Activated T-helper 1 cell treated with Interleukin-2 at 50 U/mL for 16 hours (primary cell): ENCODE measurements around the gene NPR2.

Experiments used
- DNase-seq: peaks from one replicate; pipeline ENCODE4 v3.0.0-alpha.2; 2020; ENCODE audit warnings: low read depth

Gene NPR2

DNA sequence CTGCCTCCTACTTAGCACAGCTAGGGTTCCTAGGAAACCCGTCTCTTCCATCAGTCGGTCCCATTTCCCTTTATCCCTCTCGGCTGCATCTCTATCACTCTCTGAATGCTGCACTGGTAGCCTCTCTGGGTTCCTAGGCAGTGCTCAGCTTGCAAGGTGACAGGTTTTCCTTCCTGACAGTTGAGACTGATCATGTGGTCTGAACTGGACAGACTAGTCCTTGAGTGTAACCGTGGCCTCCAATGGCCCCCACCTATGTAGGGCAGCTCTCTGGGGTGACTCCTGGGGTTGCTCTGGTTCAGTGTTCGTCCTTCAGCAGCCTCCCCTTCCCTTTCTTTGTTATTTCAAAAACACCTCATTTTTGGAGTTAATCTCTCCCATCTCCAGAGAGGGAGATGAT lies 41.4 kb downstream of the NPR2 start:
- no peak for DNase-seq

DNA sequence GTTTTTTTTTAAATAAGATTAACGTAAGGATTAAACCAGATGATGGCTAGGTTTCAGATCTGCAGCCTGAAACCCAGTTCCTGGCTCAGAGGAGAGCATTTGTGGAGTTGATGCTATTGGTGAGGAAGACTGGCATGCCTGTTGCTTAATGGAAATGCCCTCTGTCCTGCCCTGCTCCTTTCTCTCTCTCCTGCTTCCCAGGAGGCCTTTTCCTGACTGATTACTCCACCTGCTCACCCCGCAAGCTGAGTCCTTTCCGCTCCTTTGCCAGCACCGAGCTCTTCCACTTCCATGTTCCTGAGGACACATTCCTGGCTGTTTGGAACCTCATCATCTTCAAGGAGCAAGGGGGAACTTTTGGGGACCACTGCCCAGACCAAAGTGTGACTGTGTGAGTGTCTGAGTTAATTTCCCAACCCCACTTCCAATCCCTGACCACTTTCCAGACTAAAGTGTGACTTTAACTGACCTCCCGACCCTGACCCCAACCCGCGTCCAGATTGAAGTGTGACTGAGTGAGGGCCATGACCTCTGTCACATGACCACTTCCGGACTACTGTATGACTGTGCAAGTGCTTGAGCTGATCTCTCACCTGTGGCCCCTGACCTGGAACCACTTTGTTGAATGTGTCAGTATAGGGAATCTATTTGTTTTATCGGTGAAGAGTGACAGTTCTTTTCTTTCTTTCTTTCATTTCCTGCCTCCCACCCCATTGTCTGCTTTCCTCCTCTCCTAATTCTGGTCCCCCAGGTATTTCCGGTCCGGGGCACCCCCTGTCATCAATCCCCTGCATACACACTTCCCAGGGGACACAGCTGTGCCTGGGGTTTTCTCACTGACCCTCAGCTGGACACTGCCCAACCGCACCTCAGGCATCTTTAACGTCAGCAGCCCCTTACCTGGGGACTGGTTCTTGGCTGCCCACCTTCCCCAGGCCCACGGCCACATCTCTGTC lies 43.1 kb downstream of the NPR2 start:
- no peak for DNase-seq

DNA sequence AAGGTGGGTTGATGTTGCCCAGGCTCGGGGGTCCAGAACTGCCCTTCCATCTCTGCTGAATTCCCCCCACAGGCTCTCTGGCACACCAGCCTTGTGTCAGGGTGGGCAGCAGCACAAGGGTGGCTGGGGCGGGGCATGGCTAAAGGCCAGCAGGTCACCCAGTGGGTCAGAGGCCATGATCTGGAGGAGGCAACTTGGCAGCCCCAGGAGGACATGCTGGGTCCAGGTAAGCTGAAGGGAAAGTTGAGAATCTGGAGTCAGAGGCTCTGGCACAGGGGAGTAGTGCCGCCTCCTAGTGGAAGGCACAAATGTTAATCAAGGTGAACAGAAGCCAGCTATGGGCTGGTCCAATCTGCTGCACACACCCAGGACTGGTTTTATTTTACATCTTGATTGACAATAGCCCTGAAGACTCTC lies 43.8 kb downstream of the NPR2 start:
- no peak for DNase-seq

DNA sequence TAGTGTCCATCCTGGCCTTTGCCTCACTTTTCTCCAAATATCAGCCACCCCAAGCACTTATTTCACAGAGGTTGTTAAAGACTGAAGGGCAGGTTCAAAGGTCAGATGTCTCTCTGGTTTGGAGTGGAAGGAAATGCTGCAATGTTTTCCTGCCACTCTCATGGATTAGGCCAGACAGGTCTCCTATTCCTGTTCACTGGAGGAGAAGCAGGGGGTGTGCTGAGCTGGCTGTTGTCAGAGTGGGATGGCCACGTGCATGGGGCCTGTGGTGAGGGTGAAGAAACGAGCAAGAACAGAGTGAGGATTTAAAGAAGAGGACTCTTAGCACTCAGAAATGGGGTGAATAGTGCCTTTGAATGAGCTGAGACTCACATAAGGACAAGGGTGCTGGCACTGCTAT lies 44.4 kb downstream of the NPR2 start:
- no peak for DNase-seq

DNA sequence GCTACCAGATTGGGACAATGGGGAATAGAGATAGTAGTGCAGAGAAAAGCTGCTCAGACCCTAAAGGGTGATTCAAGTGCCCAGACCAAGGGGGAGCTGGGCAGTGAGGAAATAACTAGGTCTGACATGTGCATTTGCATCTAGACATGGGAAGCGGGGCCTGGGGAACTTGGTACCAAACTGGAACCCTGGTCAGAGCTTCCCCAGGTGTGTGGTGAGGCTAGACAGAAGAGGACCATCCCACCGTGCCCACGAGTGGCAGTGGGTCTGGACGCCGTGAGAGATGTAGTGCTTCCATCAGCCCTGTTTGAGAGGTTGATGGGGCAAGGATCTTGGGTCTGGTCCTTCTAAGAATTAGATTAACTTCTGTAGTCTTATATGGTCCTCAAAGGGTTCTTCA lies 45.2 kb downstream of the NPR2 start:
- no peak for DNase-seq

DNA sequence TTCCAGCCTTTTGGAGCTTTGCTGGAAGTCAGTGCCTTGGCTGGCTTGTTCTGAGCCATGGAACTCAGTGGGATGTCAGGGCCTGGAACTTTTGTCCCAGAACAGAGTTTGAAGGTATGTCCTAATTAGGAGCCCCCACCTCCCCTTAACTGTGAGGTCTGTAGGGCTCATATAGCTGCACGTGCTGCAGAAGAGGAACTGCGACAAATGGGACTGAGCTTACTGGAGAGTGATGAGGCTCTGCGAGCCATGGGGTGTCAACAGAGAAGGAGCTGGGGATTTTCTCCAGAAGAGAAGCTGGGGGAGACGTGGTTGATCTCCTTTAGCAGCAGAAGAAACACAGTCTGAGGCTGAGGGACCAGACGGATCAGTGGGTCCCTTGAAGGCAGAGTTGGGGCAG lies 48.5 kb downstream of the NPR2 start:
- DNase-seq = no peak

DNA sequence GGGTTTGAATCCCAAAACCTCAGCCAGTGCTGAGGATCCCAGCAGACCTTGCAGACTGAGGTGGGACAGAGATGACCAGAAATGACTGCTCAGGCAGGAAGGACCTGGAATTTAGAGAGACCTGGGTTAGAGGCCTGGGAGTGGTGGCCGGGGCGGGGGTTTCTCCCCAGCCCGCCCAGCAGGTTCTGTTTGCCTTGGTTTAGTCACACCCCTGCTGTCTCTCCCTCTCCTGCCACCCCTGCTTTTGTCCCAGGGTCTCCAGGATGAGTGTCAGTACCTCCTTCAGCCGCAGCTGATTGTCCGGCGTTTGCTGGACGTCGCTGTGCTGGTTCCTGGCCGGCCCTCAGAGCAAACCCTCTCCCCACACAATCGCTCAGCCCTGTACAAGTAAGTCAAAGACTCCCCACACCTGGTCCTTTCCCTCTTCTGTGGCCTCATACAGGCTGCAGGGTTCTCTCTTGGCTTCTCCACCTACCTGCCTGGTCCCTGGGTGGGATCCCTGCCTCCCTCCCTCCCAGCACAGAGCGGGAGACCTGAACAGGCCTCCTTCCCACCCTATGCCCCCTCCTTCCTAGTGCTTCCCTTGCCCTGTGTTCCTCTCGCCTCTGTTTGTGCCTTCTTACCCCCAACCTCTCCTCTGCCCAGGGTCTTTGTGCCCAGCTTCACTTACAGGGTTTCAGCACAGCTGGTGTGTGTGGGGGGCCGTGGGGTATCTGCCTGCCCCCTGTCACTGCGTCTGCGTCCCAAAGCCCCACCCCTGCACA lies 49.7 kb downstream of the NPR2 start:
- DNase-seq = no peak

DNA sequence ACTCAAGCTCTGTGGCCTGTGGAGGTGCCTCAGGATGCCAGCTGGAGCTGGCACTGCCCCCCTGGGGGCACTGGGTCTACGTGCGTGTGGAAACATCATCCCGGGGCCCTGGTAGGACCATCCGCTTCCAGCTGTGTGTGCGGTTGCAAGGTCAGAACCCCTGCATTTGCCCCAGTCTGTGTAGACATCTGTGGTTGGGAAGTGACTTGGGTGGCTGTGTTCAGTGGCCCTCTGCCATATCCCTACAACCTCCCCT lies 50.2 kb downstream of the NPR2 start:
- no peak for DNase-seq

DNA sequence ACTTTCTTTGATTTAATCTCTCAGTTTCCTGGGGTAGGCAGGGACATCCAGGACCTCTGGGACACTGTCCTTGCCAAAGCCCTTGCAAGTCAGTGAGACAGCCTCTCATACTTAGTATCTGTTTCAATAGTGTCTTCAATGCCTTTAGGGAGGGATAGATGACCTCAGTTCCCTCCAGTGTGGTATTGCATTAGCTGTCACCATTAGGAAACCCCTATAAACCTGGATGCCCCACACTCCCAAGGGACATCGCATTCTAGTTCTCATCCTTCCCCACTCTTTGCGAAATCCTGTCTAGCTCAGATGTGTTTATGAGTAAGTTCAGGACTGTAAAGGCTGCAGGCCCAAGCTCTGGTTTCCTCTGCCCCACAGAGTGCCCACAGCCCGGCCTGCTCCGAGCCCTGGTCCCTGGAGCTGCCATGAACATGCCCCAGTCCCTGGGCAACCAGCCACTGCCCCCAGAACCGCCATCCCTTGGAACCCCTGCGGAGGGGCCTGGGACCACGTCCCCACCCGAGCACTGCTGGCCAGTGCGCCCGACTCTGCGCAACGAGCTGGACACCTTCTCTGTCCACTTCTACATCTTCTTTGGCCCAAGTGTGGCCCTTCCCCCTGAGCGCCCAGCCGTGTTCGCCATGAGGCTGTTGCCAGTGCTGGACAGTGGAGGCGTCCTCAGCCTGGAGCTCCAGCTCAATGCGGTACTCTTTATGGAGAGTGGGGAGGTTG lies 50.8 kb downstream of the NPR2 start:
- DNase-seq = no peak

DNA sequence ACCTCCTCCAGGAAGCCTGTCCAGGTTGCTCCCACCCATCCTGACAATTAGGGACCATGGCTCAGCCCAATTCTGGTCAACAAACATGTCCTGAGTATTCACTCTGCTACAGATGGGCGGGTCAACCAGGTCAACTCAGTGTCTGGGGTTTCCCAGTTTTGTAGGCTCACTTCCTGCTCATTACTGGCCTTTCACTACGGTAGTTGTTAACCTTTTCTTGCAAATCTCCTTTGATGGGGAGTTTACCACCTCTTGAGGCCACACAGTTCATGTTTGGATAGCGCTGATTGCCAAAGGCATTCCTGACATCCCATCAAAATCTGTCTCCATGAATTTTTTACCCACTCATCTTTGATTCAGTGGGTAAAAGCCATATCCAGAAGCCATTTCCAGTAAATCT lies 51.4 kb downstream of the NPR2 start:
- no peak for DNase-seq

DNA sequence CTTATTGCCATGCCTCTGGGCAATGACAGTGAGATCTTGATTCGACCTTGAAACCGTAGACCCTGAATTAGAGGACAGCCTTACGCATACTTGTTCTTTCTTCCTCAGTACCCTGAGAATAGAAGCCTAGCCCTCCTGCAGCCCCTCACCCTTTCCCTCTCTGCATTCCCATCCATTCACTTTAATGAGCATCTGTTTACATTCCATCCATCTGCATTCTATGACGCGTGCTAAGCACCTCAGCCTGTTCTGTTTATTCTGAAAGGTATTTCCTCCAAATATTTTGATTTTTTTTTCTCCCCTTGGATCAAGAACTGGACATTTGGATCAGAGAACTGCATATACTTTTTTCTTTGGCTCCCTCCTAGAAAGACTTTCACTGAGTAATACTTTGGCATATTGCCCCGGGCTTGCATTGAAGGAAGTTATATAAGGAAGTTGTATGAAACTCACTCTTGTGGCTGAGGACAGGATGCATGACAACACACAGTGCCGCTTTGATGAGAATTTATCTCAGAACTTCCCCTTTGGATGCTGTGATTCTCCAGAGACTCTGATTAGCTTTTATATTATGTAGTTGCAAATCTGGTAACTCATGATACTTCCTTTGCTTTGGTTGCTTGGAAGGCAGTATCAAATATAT lies 53.4 kb downstream of the NPR2 start:
- DNase-seq = no peak

DNA sequence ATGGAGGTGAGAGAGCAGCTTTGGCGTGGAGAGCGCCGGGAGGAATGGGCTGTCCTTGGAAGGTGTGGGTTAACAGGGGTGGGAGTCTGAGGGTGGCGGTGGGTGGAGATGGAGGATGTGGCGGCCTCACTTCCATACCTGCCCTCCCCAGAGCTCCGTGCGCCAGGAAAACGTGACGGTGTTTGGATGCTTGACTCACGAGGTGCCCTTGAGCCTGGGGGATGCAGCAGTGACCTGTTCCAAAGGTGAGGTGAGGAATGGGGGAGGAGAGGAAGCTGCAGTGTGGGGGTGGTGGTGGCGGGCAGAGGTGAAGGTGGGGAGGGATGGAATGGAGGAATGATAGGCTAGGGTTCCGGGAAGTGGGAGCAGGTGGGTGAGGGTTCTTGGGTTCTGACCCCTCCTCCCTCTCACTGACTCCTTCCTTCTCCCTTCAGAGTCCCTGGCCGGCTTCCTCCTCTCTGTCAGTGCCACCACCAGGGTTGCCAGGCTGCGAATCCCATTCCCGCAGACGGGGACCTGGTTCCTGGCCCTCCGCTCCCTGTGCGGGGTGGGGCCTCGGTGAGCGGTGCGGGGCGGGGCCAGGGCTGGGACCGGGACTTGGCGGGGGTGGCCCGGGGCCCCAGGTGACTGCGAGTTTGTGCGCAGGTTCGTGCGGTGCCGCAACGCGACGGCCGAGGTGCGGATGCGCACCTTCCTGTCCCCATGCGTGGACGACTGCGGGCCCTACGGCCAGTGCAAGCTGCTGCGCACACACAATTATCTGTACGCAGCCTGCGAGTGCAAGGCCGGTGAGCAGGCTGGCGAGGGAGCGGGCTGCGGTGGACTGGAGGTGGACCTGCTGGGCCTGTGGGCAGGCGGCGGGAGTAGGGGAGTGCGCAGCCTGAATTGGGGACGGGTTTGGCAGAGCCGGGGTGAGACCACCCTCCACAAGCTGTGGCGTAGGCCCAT lies 54.7 kb downstream of the NPR2 start:
- DNase-seq = no peak

DNA sequence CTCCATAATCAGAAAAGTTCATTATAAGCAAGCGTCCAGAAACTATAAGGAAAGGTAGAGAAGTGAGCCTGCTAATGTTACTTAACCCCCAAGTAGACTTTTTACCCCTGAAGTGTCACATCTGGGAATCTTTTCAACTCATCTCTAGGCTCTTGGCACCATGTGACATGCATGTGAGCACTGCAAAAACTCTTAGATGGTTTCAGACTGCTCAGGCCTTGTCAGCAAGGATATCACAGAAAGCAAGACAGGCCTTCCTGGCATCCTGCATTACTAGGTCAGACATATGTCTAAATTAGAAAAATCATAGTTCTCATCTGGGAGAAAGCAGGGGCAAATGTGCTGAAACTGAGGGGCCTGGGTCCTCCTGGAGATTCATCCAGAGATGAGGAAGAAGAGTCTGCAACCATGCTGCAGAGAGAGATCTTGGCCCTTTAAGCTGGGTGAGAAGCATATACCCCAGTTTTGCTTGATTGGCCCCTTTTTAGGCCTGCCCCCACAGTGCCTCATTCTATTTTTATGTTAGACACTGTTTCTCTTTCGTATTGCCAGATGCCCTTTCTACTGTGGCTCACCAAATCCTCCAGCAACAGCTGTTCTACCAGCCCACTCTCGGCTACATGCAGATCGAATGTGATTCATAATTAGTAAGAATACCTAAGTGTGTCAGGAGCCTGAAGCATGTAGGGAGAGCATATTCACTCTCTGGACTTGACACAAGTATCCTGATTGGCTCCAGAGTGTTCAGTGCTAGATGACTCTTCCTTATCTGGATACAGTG lies 56.6 kb downstream of the NPR2 start:
- DNase-seq = no peak

DNA sequence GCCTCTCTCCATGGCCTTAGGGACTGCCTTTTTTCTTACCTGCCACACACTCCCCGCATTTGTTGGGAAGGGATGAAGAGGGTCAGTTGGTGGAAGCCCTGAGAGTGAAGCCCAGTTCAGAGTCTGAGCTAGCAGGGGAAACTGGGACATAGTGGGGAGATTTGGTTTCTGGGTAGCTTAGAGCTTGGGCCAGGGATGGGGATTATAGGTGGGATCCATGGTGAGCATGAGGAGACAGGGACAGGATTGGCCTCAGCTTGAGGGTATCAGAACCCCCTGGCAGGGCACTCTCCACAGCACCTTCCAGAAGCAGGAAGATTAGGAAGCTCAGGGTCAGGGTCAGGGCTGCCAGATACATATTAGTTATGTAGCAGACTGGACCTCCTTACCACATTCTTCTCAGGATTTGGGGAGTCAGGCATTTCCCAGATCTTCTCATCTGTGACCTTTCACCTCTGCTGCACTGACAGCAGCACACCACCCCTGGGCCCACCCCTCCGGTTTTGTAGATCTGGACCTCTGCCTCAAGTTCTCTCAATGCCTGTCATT lies 61.0 kb downstream of the NPR2 start:
- no peak for DNase-seq

DNA sequence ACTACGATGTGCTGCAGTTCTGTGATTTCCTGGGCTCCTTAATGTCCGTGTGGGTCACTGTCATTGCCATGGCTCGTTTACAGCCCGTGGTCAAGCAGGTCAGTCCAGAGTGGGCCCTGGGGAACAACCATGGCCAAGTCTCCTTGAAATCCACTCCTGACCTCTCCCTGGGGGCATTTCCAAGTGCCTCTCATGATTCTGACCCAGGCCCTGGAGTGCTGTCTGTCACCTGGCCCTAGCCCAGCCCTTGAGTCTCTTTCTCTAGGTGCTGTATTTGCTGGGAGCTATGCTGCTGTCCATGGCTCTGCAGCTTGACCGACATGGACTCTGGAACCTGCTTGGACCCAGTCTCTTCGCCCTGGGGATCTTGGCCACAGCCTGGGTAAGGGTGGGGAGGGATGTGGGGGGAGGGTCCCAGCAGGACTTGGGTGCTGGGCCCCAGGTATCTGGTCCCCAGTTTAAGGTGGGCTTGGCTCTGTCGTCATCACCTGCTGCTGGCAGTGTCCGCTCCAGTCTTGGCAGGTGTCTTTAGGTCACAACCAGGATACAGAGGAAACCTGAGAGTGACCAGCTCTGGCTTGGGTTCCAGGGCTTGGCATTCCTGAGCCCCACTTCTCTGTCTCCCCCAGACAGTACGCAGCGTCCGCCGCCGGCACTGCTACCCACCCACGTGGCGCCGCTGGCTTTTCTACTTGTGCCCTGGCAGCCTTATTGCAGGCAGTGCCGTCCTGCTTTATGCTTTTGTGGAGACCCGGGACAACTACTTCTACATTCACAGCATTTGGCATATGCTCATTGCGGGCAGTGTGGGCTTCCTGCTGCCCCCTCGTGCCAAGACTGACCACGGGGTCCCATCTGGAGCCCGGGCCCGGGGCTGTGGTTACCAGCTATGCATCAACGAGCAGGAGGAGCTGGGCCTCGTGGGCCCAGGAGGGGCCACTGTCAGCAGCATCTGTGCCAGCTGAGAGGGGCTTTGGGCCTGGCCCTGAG lies 61.8 kb downstream of the NPR2 start:
- DNase-seq = no peak

DNA sequence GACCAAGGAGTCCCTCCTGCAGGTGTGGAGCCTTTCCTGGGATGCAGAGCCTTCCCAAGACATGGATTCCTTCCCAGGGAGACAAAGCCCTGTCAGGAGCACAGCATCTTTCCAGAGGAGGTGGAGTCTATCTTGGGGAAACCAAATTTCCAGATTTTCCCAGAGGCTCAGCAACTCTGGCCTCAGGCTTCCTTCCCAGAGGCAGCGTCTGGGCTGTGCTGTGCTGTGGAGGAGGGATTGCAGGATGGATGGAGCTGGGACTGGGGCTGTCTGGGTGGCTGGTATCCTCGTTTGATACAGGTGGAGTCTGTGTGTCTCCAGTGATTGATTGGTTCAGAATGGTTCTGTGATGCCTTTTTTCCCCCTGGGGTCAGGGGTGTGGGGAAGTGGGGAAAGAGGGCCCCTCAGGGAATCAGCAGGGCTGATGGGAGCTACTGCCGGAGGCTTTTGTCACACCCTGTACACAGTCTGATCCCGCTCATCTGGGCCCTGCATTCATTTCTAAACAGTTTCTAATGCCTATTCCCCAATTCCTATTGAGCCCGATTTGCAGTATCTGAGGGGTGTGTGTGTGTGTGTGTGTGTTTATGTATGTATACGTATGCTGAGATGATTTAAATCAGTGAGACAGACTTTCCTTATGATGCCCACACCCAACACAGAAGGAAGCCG lies 62.8 kb downstream of the NPR2 start:
- no peak for DNase-seq

DNA sequence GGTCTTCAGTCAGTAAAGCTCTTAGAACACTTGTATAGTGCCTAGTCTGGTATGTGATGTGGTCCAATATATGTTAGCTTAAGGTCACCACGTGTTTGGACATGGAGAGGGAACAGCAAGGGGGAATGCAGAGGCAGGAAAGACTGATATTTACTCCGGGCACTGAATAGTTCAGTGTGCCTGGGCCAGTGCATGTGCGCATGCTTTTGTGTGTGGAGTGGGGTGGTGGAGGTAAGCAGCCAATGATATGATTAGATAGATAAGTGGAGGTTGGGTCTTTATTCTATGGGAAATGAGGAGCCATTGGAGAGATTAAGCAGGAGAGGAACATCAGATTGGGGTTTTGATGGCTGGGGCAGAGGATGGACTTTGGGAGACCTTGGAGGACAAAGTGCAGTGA lies 64.8 kb downstream of the NPR2 start:
- DNase-seq = no peak

DNA sequence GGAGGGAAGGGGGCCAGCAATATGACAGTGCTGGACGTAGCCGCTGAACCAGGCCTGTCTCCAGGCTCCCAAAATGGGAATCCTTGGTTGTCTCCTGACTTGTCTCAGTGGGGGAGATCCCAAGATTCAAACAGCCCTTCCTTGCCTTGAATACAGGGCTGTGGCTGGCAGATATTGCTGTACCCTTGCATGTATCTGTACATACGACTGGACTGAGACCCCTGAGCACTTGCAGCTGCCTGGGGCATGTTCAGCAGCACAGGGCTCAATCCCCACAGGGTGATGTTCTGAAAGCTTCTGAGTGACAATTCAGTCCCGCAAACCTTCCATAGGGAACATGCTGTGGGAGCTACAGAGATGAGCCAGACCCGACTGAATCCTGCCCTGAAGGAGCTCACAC lies 65.5 kb downstream of the NPR2 start:
- DNase-seq = no peak
